Measurements from ENCODE around the gene ECSCR. TPM values are rescaled to one million over a fixed set of nuclear protein-coding genes. Genes with fewer than 3 reads are reported as not detected.
A peak's percentile ranks its signal among the peaks of the same experiment; 100 is the strongest.
"Not testable (repeated sequence)": the region's sequence is repeated elsewhere in the genome, so short reads cannot be mapped to it uniquely, and the experiment has no call there.

ECSCR gene
- total RNA-seq, 1 donor from 2014 or later = not detected

GRCh38 chr5:139413153-139413552, 49.4 kb downstream of the ECSCR start:
- DNase-seq (ENCODE audit: low read depth) (no peak), FAIRE-seq (no peak)
- no peaks in the 10 kb centered on the region for H3K27me3 ChIP-seq (ENCODE audit: control insufficient read depth, insufficient read depth, low read length)
- H3K36me3 ChIP-seq (ENCODE audit: control insufficient read depth, insufficient read depth, low read length) = no peaks in the 10 kb centered on the region
- TF ChIP-seq CTCF (IDR thresholded peaks at IDR 0.05; ENCODE audit: insufficient read depth, low read length, severe bottlenecking) = no peak
- H3K4me3 ChIP-seq (ENCODE audit: low read depth, low read length) = no peak overlapping the region

GRCh38 chr5:139410993-139411828, 51.3 kb downstream of the ECSCR start:
- no peaks in the 10 kb centered on the region for H3K36me3 ChIP-seq (ENCODE audit: control insufficient read depth, insufficient read depth, low read length)
- FAIRE-seq (peak; percentile 23), DNase-seq (ENCODE audit: low read depth) (no peak)
- no peak for TF ChIP-seq CTCF (IDR thresholded peaks at IDR 0.05; ENCODE audit: insufficient read depth, low read length, severe bottlenecking)
- no peak overlapping the region for H3K4me3 ChIP-seq (ENCODE audit: low read depth, low read length)
- H3K27me3 ChIP-seq (ENCODE audit: control insufficient read depth, insufficient read depth, low read length) = no peaks in the 10 kb centered on the region

- no peak for DNase-seq (ENCODE audit: low read depth)
- FAIRE-seq = no peak
- H3K4me3 ChIP-seq (ENCODE audit: low read depth, low read length) = no peak overlapping the region
- TF ChIP-seq CTCF (IDR thresholded peaks at IDR 0.05; ENCODE audit: insufficient read depth, low read length, severe bottlenecking) = no peak
- H3K27me3 ChIP-seq (ENCODE audit: control insufficient read depth, insufficient read depth, low read length) = no peaks in the 10 kb centered on the region
- no peaks in the 10 kb centered on the region for H3K36me3 ChIP-seq (ENCODE audit: control insufficient read depth, insufficient read depth, low read length)
These were observed 52.2 kb downstream of the ECSCR start for GRCh38 chr5:139410121-139410992.

- H3K4me3 ChIP-seq (ENCODE audit: low read depth, low read length); H3K36me3 ChIP-seq (ENCODE audit: control insufficient read depth, insufficient read depth, low read length); DNase-seq (ENCODE audit: low read depth); FAIRE-seq; H3K27me3 ChIP-seq (ENCODE audit: control insufficient read depth, insufficient read depth, low read length): not testable (repeated sequence)
These were observed 53.4 kb downstream of the ECSCR start for GRCh38 chr5:139409116-139409515.

GRCh38 chr5:139408191-139408590, 54.4 kb downstream of the ECSCR start:
- FAIRE-seq (no peak), DNase-seq (ENCODE audit: low read depth) (no peak)
- no peaks in the 10 kb centered on the region for H3K36me3 ChIP-seq (ENCODE audit: control insufficient read depth, insufficient read depth, low read length)
- no peaks in the 10 kb centered on the region for H3K27me3 ChIP-seq (ENCODE audit: control insufficient read depth, insufficient read depth, low read length)
- H3K4me3 ChIP-seq (ENCODE audit: low read depth, low read length) = no peak overlapping the region
- no peak for TF ChIP-seq CTCF (IDR thresholded peaks at IDR 0.05; ENCODE audit: insufficient read depth, low read length, severe bottlenecking)

- DNase-seq (ENCODE audit: low read depth) (no peak), FAIRE-seq (no peak)
- no peaks in the 10 kb centered on the region for H3K36me3 ChIP-seq (ENCODE audit: control insufficient read depth, insufficient read depth, low read length)
- H3K4me3 ChIP-seq (ENCODE audit: low read depth, low read length) = no peak overlapping the region
- H3K27me3 ChIP-seq (ENCODE audit: control insufficient read depth, insufficient read depth, low read length) = no peaks in the 10 kb centered on the region
- no peak for TF ChIP-seq CTCF (IDR thresholded peaks at IDR 0.05; ENCODE audit: insufficient read depth, low read length, severe bottlenecking)
These were observed 55.0 kb downstream of the ECSCR start for GRCh38 chr5:139407517-139407916.
